NCI-H82 treated with DMSO at 0.1 percent for 48 hours (cell line): Measurements from ENCODE around the gene KIF23.
"Not testable (repeated sequence)": the region's sequence is repeated elsewhere in the genome, so short reads cannot be mapped to it uniquely, and the experiment has no call there.

Experiments used
- DNase-seq: peaks from one replicate; lab custom pipeline; 2025; ENCODE audit not compliant: unreplicated experiment; lab: John Stamatoyannopoulos, UW

The KIF23 gene

DNA sequence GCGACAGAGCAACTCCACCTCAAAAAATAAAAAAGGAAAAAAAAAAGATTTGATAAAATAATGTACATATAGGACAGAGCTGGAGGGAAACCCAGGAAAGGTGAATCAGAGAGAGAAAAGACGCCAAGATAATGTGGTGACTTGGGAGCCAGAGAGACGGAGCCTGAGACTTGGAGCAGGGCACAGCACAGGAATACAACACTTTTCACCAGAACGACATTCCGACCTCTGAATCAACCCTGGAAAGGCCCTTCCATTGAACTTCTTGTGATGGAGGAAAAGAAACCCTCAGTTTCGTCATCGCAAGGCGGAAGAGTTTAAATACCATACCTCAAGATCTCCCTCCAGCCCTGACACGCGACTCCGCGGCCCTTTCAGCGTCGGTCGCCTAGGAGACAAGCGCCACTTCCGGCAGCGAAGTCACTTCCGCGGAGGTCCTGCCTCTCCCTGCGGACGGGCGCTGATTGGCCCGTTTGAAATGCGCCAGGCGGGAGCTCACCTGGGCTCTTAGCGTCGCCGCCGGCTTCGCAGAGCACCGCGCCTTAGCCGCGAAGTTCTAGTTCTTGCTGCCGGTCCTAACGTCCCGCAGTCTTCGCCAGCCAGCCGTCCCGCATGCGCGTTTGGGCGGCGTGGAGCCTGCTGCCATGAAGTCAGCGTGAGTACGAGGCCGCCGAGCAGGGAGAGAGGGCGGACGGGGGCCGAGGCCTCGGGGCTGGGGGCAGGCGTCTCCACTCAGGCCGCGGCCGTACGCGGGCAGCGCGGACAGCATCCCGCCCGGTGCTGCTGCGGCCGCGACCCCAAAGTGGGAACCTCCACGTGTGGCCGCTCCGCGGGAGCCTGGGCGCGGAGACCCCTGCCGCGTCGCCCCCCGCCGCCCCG lies at the start of gene KIF23:
Gene KIF23, plus strand, starts transcription at position 528 of the 879 bp plus-strand sequence. Its CDS starts 117 bp downstream, at position 645.
- peak; percentile 75 for DNase-seq

DNA sequence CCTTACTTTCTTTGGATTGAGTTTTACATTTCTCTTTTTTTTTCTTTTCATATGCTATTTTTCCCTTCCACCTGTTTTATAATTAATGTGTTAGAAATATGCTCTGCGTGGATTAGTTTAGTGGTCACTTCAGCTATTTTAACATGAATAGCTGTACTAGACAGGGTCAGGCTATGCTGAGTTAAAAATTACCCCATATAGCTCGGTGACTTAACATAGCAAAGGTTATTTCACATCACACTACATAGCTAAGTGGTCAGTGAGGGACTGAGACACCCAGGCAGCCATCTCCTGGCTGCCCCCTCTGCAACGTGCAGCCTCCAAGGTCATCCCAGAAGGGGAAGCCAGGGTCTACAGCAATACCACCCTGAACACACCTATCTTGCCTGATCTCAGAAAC lies 46.9 kb upstream of the KIF23 start:
- DNase-seq: no peak

DNA sequence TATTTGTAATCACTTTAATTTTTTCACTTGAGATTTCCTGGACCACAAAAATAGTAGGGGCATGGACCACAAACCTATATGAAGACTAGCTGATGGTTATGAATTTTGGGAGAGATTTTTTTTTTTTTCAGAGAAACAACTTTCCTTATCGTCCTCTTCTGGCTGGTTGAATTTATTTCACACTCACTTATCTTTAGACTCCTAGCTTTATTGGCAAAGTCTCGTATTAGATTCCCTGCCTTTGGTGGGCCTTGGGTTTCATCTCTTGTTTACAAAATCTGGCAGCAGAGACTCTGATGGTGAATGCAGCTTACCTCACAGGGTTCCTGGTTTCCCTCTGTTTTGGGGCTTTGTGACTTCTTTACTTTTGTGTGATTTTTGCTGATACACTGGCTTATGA lies 44.5 kb upstream of the KIF23 start:
- no peak for DNase-seq

DNA sequence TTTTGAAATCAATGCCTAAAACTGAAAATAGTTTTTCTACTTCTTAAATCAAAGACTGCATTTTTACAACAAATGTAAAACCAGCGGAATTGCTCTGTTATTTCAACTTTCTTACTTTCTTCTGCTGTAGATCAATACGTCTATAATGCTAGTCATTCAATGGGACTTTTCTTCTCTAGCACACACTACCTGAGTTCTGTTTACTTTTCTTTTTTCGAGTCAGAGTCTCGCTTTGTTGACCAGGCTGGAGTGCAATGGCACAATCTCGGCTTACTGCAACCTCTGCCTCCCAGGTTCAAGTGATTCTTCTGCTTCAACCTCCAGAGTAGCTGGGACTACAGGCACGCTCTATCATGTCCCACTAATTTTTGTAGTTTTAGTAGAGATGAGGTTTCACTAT lies 40.7 kb upstream of the KIF23 start:
- DNase-seq: no peak

DNA sequence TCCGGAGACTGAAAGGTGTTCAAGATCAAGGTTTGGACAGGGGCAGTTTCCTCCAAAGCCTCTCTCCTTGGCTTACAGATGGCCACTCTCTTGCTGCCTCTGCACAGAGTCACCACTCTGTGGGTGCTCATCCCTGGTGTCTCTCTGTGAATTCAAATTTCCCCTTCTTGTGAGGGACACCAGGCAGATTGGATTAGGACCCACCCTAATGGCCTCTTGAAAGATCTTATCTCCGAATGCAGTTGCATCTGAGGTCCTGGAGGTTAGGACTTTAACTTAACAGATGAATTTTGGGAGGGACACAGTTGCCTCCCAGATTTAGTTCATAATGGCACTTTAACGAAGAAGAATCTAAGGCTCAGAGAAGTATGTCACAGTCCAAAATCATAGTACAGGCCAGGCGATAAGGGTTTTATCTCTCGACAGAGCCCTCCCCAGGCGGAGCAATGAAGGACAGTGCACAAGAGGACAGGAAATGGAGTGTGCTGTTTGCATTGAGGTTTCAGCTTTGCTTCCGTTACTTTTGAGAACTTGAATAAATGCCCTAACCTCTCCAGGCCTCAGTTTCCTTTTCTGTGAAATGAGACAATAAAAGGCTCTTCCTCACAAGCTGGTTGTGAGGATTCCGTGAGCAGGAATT lies 38.9 kb upstream of the KIF23 start:
- no peak for DNase-seq

DNA sequence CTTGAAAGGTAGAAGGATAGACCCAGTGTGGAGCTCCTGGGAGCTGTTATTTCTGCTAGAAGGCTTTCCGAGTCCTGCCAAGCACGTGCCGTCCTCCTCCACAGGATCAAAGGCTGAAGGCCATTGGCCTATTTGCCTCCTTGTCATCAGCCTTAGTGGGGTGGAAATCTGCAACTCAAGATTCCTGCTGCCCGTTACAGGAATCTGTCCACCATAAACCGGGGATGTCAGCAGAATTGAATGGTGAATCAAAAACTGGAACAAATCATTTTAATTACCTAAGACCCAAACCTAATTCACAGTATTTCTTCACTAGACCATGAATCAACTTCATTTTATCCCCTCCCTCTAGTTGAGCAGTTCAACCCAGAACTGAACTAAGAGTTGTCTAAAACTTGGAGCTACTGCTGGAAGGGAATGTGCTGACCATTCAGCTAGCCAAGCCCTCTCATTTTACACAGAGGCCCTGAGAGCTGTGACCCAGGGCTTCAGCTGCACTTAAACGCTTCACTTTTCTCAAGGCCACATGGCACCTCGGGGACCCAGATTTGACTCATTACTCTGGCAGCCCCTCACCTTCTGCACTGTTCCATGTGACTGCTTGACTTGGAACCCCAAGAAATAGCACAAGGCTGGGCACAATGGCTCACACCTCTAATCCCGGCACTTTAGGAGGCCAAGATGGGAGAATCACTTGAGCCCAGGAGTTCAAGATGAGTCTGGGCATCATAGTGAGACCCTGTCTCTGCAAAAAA lies 36.8 kb upstream of the KIF23 start:
- DNase-seq: no peak

- no peak for DNase-seq
Measured at GRCh38 chr15:69380100-69380725, 33.9 kb upstream of the KIF23 start.

DNA sequence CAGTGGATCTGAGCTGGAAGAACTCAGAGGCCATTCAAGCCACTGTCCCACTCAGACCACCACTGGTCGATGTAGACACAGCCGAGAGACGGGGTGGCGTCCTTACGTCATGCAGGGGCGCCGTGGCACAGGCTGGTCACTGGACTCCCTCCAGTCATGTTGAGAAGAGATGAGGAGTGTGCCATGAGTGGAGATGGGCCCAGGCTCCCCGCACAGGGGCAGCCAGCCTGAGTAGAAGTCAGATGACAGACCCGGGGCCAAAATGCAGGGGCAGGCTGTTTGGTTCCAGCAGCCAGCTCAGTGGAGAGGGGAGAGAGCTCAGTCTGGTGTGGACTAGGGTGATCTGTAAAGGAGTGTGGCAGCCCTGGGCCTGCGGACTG lies 33.4 kb upstream of the KIF23 start:
- DNase-seq: no peak

GRCh38 chr15:69382176-69382575 lies 32.0 kb upstream of the KIF23 start:
- DNase-seq: not testable (repeated sequence)

GRCh38 chr15:69384066-69384465 lies 30.1 kb upstream of the KIF23 start:
- DNase-seq: not testable (repeated sequence)

DNA sequence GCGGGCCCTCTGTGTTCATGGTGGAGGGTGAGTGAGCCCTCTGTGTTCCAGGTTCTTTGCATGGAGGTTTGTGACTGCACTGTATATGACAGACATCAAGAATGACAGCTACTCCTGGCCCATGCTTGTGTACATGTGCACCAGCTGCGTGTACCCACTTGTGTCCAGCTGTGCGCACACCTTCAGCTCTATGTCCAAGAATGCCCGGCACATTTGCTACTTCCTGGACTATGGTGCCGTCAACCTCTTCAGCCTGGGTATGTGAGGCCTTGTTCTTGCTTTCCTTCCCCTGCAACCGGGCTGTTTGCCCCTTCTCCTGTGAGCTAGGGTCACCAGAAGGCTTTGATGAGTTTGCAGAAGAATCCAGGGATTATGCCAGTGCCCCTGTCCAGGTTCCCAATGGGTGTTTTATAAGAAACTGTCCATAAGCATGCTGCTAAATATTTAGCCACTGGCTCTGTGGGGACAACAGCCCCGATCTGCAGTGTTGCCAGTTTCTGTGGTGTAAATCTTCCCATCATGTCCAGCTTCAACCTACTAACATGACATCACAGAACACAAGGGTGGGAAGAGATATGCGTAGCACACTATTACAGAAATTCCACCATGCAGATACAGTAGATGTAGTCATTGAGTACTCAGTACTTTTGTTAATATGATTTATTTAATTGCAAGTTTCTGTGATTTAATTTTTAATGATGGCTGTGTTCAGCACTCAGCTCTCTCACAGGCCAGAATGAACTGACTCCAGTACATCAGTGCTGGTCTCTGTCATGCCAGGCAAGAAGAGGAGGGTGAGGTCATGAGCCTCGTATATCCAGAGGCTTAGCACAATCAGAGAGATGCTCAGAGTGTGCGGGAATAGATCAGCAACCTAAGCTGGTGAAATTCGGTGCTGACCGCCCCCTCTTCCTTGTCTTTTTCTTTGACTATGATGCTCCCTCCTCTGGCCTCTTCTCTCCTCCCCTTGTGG lies 29.2 kb upstream of the KIF23 start:
- no peak for DNase-seq

DNA sequence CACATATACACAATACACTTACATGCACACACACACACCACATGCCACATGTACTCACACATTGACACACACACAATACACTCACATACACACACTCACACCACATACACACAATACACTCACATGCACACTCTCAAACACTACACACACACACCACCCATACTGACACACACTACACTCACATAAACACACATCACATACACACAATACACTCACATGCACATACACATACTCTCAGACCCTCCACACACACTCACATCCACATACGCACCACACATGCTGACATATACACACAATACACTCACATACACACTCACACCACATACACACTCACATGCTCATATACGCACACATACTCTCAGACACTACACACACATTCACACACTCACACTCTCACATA lies 28.3 kb upstream of the KIF23 start:
- DNase-seq: no peak

- no peak for DNase-seq
Measured at GRCh38 chr15:69386284-69386683, 27.9 kb upstream of the KIF23 start.

- no peak for DNase-seq
Measured at GRCh38 chr15:69388260-69388705, 25.9 kb upstream of the KIF23 start.

DNA sequence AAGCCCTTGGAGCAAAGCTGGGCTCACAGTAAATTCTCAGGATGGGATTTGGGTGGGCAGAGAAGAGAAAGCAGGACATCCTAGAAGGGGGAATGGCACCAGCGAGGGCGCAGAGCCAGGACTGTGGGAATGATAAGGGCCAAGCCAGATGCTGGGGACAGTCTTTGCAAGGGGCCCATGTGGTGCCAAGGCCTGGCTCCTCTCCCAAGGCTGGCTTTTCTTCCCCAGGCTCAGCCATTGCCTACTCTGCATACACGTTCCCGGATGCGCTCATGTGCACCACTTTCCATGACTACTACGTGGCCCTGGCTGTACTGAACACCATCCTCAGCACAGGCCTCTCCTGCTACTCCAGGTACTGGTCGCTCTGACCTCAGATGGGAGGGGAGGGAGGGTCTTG lies 24.7 kb upstream of the KIF23 start:
- no peak for DNase-seq

DNA sequence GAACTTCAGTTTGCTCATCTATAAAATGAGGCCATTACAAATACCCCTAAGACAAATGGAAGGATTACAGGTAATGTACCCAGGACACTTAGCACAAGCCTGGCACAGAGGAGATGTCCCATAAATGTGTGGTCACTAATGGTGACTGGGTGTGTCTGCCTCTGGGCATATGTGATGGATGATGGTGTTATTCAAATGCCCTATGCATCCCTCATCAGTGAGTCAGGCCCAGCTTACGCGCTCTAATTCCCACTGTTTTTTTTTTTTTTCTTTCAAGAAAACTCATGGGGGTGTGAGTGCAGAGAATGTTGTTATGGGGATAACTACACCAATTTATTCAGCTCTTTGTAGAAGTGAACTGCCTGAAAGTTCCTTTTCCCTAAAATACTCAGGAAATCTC lies 23.6 kb upstream of the KIF23 start:
- no peak for DNase-seq

DNA sequence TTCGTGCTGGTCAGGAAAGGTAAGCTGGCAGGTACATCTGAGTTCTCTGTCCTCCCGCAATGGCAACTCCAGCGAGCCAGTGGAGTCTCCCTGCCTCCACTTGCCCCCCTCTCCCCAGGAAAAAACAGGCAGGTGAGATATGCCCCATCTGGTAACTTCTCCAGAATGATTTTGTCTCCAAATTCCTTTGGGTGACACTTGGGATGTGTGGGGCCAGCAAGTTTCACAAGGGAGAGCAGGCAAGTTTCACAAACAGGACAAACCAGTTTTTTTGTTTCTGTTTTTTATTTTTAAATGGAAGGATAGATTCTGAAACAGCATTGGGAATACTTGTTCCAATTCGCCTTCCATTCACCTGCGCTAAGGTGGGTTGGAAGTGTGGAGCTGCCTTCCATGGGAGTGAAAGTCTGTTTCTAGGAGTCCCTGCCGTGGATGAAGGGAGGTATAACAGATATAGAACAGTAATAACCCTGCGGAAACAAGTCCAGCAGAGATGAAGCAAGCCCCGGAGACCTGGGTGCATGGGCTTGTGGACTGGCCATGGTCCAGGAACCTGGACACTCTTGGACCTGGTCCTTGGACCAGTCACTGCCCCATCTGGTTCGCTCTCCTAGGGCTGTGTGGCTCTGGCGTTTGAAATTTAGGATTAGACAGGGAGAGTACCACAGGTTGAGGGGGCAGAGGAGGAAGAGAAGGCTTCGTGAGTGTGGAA lies 22.9 kb upstream of the KIF23 start:
- DNase-seq: no peak

GRCh38 chr15:69392352-69392751 lies 21.8 kb upstream of the KIF23 start:
- DNase-seq: no peak

GRCh38 chr15:69393831-69394491 lies 20.2 kb upstream of the KIF23 start:
- no peak for DNase-seq
